ENCODE results near the gene VPS41. TPM values are rescaled to one million over a fixed set of nuclear protein-coding genes. Genes with fewer than 3 reads are reported as not detected.

VPS41 gene
- total RNA-seq, 3 donors from 2014 or later (not counting 1 experiment from before 2014, with no cell fraction given) = 67.3 to 81.8 (median 78.9) TPM

- ATAC-seq = no peak
- DNase-seq = no peak
- no peak overlapping the region for H3K4me3 Mint-ChIP-seq
- intact Hi-C loops (cut with micrococcal nuclease) = no loop called here
- H3K27ac ChIP-seq (ENCODE audit: low read length) = no peak overlapping the region
- no peaks in the 10 kb centered on the region for H3K9me3 ChIP-seq (ENCODE audit: control insufficient read depth, insufficient read depth, low read length)
- no peak overlapping the region for H3K27ac Mint-ChIP-seq
- no peak overlapping the region for H3K4me3 ChIP-seq (ENCODE audit: low read length)
- WGBS (ENCODE audit: insufficient coverage) = 91% methylated on average over 1 of the region's 2 CpGs
- no peak for TF ChIP-seq CTCF (IDR thresholded peaks at IDR 0.05)
- no peaks in the 10 kb centered on the region for H3K4me1 ChIP-seq (ENCODE audit: control insufficient read depth, insufficient read depth, low read length)
- H3K27me3 Mint-ChIP-seq (ENCODE audit: low read depth in 2 of 2) = no peaks in the 10 kb centered on the region
- H3K36me3 Mint-ChIP-seq = peaks cover 9% of the 10 kb centered on the region
- no peaks in the 10 kb centered on the region for H3K9me3 Mint-ChIP-seq
- H3K27me3 ChIP-seq (ENCODE audit: control insufficient read depth, insufficient read depth, low read length) = no peaks in the 10 kb centered on the region
- peaks cover 0 to 10% of the 10 kb centered on the region in 2 donors for H3K4me1 Mint-ChIP-seq
- H3K36me3 ChIP-seq (ENCODE audit: control insufficient read depth, insufficient read depth, low read length) = peaks cover 30% of the 10 kb centered on the region
Observed at GRCh38 chr7:38795593-38795992, 113.4 kb downstream of the VPS41 start.

GRCh38 chr7:38781991-38782390 lies 127.0 kb downstream of the VPS41 start:
- no peak for DNase-seq
- no peaks in the 10 kb centered on the region for H3K4me1 ChIP-seq (ENCODE audit: control insufficient read depth, insufficient read depth, low read length)
- Mint-ChIP-seq H3K4me3 (no peak overlapping the region), H3K36me3 (peaks cover 20% of the 10 kb centered on the region), H3K9me3 (no peaks in the 10 kb centered on the region), H3K27me3 (ENCODE audit: low read depth in 2 of 2) (no peaks in the 10 kb centered on the region), H3K4me1 (no peaks in the 10 kb centered on the region), H3K27ac (no peak overlapping the region)
- H3K36me3 ChIP-seq (ENCODE audit: control insufficient read depth, insufficient read depth, low read length) = peaks cover 8% of the 10 kb centered on the region
- H3K4me3 ChIP-seq (ENCODE audit: low read length) = no peak overlapping the region
- no peaks in the 10 kb centered on the region for H3K9me3 ChIP-seq (ENCODE audit: control insufficient read depth, insufficient read depth, low read length)
- no peak for TF ChIP-seq CTCF (IDR thresholded peaks at IDR 0.05)
- intact Hi-C loops (cut with micrococcal nuclease) = no loop called here
- H3K27me3 ChIP-seq (ENCODE audit: control insufficient read depth, insufficient read depth, low read length) = no peaks in the 10 kb centered on the region
- no peak for ATAC-seq
- H3K27ac ChIP-seq (ENCODE audit: low read length) = no peak overlapping the region

GRCh38 chr7:38777609-38778008 lies 131.4 kb downstream of the VPS41 start:
- Histone ChIP-seq H3K27me3 (ENCODE audit: control insufficient read depth, insufficient read depth, low read length) (no peaks in the 10 kb centered on the region), H3K4me3 (ENCODE audit: low read length) (no peak overlapping the region), H3K36me3 (ENCODE audit: control insufficient read depth, insufficient read depth, low read length) (peaks cover 19% of the 10 kb centered on the region), H3K9me3 (ENCODE audit: control insufficient read depth, insufficient read depth, low read length) (no peaks in the 10 kb centered on the region), H3K4me1 (ENCODE audit: control insufficient read depth, insufficient read depth, low read length) (no peaks in the 10 kb centered on the region), H3K27ac (ENCODE audit: low read length) (no peak overlapping the region)
- no peak for ATAC-seq
- Mint-ChIP-seq H3K27me3 (ENCODE audit: low read depth in 2 of 2) (no peaks in the 10 kb centered on the region), H3K4me1 (no peaks in the 10 kb centered on the region), H3K36me3 (peaks cover 19% of the 10 kb centered on the region), H3K27ac (no peak overlapping the region), H3K4me3 (no peak overlapping the region), H3K9me3 (no peaks in the 10 kb centered on the region)
- WGBS (ENCODE audit: insufficient coverage) = no CpG with 5 or more reads among the region's 1 CpG
- DNase-seq = no peak
- TF ChIP-seq CTCF (IDR thresholded peaks at IDR 0.05) = no peak
- intact Hi-C loops (cut with micrococcal nuclease) = no loop called here

GRCh38 chr7:38775506-38776175 lies 133.3 kb downstream of the VPS41 start:
- no peaks in the 10 kb centered on the region for H3K9me3 ChIP-seq (ENCODE audit: control insufficient read depth, insufficient read depth, low read length)
- Mint-ChIP-seq H3K4me1 (no peaks in the 10 kb centered on the region), H3K27me3 (ENCODE audit: low read depth in 2 of 2) (no peaks in the 10 kb centered on the region), H3K36me3 (peaks cover 16% of the 10 kb centered on the region), H3K9me3 (no peaks in the 10 kb centered on the region), H3K4me3 (no peak overlapping the region), H3K27ac (no peak overlapping the region)
- no peaks in the 10 kb centered on the region for H3K4me1 ChIP-seq (ENCODE audit: control insufficient read depth, insufficient read depth, low read length)
- DNase-seq = no peak
- 88% methylated on average over 3 of the region's 3 CpGs for WGBS (ENCODE audit: insufficient coverage)
- intact Hi-C loops (cut with micrococcal nuclease) = no loop called here
- no peak overlapping the region for H3K4me3 ChIP-seq (ENCODE audit: low read length)
- no peaks in the 10 kb centered on the region for H3K27me3 ChIP-seq (ENCODE audit: control insufficient read depth, insufficient read depth, low read length)
- no peak for ATAC-seq
- H3K27ac ChIP-seq (ENCODE audit: low read length) = no peak overlapping the region
- TF ChIP-seq CTCF (IDR thresholded peaks at IDR 0.05) = no peak
- H3K36me3 ChIP-seq (ENCODE audit: control insufficient read depth, insufficient read depth, low read length) = peaks cover 38% of the 10 kb centered on the region

Measured in natural killer cell (primary cell).